ENCODE results near the gene FCRL6. TPM values are rescaled to one million over a fixed set of nuclear protein-coding genes. Genes with fewer than 3 reads are reported as not detected.

The FCRL6 gene, protein sequence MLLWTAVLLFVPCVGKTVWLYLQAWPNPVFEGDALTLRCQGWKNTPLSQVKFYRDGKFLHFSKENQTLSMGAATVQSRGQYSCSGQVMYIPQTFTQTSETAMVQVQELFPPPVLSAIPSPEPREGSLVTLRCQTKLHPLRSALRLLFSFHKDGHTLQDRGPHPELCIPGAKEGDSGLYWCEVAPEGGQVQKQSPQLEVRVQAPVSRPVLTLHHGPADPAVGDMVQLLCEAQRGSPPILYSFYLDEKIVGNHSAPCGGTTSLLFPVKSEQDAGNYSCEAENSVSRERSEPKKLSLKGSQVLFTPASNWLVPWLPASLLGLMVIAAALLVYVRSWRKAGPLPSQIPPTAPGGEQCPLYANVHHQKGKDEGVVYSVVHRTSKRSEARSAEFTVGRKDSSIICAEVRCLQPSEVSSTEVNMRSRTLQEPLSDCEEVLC
- not detected in 5 replicates for total RNA-seq (2022; extraction: Qiagen RNA extraction; ENCODE audit: low read depth)

DNA sequence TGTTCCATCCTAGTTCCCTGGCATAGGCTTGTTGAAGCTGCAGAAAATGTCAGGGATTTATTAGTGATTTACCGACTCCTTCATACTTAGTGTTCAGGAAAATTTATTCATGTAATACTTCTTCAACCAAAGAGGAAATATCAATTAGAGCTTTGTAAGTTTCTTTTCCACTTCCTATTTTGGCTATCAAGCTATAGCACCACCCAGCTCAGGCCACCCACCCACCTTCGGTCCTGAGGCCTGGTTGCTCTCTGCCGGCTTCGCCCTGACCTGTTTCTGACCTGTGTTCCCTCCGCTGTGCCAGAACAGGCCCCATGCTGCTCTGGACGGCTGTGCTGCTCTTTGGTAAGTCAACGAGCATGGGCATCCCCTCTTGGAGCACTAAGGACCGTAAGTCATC lies at the start of gene FCRL6:
TSS of gene FCRL6 (plus strand) at position 250 of the 400 bp plus-strand sequence. CDS start at position 315, 65 bp downstream.

DNA sequence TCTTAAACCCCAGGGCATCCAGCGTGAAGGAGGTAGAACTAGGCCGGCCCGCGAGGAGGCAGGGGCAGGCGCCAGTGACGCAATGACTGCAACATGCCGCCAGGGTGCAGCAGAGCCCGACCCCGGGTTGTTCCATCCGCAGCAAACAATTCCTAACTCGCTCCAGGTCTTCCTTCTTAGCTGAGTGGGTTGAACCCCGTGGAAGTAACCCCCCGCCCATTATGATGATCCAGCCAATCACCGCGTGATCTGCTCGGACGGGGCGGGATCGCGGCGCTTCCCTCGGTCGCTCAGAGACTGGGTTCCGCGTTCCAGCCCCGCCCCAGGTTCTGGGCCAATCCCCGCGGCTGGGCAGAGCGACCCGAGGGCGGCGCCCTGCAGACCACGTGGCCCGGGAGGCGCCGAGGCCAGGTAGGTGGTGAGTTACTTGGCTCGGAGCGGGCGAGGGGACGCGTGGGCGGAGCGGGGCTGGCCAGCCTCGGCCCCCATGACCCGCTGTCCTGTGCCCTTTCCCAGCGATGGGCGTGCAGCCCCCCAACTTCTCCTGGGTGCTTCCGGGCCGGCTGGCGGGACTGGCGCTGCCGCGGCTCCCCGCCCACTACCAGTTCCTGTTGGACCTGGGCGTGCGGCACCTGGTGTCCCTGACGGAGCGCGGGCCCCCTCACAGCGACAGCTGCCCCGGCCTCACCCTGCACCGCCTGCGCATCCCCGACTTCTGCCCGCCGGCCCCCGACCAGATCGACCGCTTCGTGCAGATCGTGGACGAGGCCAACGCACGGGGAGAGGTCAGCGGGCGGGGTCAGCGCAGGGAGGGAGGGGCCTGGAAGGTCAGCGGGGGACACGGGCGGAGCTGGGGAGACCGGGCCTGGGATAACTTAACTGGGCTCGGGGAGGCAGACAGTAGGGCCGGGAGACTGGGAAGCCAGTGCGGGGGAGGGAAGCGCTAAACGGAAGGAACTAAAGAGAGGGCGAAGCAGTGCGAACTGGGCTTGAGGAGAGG lies 21.3 kb upstream of the FCRL6 start, which contains the start of gene DUSP23:
TSS of gene DUSP23 (plus strand) at position 380 of the 1,000 bp plus-strand sequence. CDS start at position 519, 139 bp downstream.

DNA sequence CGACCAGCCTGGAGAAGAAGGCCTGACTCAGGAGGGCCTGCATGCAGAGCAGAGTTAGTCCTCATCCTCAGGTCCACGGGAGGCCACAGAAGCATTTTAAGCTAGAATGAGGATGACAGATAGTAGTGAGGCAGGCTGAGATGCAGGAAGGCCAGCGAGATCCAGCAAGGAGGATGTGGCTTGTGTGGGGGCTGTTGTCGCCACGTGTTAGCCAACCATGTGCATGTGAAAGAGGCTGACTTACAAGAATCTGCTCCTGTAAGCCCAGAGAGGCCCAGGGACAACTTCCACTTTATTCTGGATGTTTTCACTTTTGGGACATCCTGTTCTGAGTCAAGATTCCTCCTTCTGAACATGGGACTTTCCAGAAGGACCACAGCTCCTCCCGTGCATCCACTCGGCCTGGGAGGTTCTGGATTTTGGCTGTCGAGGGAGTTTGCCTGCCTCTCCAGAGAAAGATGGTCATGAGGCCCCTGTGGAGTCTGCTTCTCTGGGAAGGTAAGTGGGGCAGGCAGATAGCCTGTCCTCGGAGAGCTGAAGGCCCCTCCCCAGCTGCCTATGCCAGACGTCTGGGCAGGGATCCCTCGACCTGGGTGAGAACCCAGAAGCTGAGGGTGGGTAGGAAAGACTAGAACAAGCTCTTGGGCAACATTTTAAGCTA lies 24.4 kb downstream of the FCRL6 start, which contains the start of gene SLAMF8:
TSS of gene SLAMF8 (plus strand) at position 433 of the 661 bp plus-strand sequence. CDS start at position 459, 26 bp downstream.

DNA sequence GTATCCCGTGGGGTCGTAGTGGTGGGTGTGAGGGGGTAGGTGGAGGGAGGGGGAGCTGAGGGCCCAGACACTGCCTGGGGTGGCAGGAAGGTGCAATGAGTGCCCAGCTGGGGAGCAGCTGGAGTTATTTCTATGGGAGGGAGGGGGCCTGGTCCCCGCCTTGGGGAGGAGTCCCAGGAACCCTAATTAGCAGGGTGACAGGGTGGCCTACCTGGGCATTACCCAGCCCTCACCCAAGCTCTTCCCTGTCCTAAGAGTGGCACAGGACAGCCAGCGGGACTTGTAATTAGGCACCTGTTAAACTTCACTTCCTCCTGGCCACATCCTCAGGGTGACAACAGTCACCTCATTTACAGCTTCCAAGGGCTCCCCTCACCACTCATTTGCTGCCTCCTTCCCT lies 60.4 kb downstream of the FCRL6 start, which contains the start of gene VSIG8:
TSS of gene VSIG8 (minus strand) at position 101 of the 400 bp plus-strand sequence. CDS start 136 bp downstream, outside the sequence.

Other genes with a start within 250 kb of the FCRL6 start
- not detected in 5 replicates for gene APCS, start 214.5 kb upstream of the FCRL6 start, total RNA-seq (2022; extraction: Qiagen RNA extraction; ENCODE audit: low read depth)
- gene CRP, start 87.8 kb upstream of the FCRL6 start, total RNA-seq (2022; extraction: Qiagen RNA extraction; ENCODE audit: low read depth): not detected in 5 replicates
- gene DUSP23, start 21.4 kb upstream of the FCRL6 start, total RNA-seq (2022; extraction: Qiagen RNA extraction; ENCODE audit: low read depth): 39.6 to 76.2 TPM (median 74.2 TPM) in 5 replicates
- gene SLAMF8, start 24.5 kb downstream of the FCRL6 start, total RNA-seq (2022; extraction: Qiagen RNA extraction; ENCODE audit: low read depth): 0.11 to 0.12 TPM in 2 of 5 replicates, not detected in the others
- not detected in 5 replicates for gene VSIG8, start 60.3 kb downstream of the FCRL6 start, total RNA-seq (2022; extraction: Qiagen RNA extraction; ENCODE audit: low read depth)
- gene CFAP45, start 97.8 kb downstream of the FCRL6 start, total RNA-seq (2022; extraction: Qiagen RNA extraction; ENCODE audit: low read depth): 0.32 to 1.1 TPM (median 0.62 TPM) in 5 replicates
- gene TAGLN2, start 123.1 kb downstream of the FCRL6 start, total RNA-seq (2022; extraction: Qiagen RNA extraction; ENCODE audit: low read depth): 993 to 1,093 TPM (median 1,041 TPM) in 5 replicates
- gene IGSF9, start 143.3 kb downstream of the FCRL6 start, total RNA-seq (2022; extraction: Qiagen RNA extraction; ENCODE audit: low read depth): 0.12 to 0.33 TPM (median 0.29 TPM) in 5 replicates
- gene SLAMF9, start 151.9 kb downstream of the FCRL6 start, total RNA-seq (2022; extraction: Qiagen RNA extraction; ENCODE audit: low read depth): 0.19 to 0.75 TPM (median 0.39 TPM) in 4 of 5 replicates, not detected in the other
- 3.0 to 5.1 TPM (median 4.9 TPM) in 5 replicates for gene PIGM, start 229.6 kb downstream of the FCRL6 start, total RNA-seq (2022; extraction: Qiagen RNA extraction; ENCODE audit: low read depth)

Measured in A549 treated with ZK216348 at 1 μM for 4 hours (cell line).